ENCODE results near the gene APOC3.

Gene APOC3

GRCh38 chr11:116852261-116853031, 22.7 kb downstream of the APOC3 start:
- peak; percentile 28 for DNase-seq

DNA sequence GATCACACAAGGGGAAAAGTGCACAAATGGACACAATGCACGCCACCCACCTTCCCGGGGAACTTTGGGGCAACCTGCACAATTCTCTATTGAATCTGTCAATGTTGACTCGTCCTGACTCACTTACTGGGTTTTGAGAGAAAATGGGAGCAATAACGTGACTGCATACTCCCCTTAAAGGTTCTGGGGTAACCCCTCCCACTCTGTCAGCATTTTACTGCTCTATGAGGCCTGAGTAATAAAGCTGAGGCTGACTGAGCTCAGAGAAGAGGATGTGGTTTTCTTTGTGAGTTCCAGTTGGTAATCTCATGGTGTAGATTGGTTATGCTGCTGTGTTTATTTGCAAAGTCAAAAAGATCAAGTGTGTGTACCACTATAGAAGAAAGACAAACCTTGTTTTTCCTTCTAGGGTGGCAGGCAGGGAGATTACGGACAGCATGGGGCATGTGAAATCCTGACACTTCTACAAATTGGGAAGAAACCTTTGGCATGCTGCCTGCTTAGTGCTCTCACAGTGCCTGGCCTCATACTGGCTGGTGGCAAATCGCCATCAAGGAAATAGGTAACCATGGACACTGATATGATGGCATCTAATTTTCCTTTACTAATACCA, 23.9 kb downstream of the APOC3 start:
- DNase-seq = peak; percentile 88

GRCh38 chr11:116855413-116855812, 25.7 kb downstream of the APOC3 start:
- DNase-seq = no peak

DNA sequence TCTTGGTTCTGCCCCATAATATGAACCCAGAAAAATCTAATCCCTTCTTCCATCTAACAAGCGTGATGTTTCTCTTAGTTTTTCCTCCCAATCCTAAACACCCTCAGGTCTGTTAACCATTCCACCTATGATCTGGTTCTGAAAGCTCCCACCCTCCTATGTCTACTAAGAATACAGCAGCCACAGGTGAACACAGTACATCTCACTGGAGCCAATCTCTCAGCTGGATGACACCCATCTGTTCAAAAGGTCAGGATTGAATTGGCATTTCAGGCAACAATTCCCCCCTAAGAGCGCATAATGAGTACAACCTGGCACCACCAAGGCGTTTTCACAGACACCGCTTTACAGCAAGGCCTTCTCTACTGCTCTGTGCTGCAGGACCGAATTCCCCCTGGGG, 26.7 kb downstream of the APOC3 start:
- DNase-seq = no peak

- DNase-seq = no peak
Observed at GRCh38 chr11:116857316-116857715, 27.6 kb downstream of the APOC3 start.

DNA sequence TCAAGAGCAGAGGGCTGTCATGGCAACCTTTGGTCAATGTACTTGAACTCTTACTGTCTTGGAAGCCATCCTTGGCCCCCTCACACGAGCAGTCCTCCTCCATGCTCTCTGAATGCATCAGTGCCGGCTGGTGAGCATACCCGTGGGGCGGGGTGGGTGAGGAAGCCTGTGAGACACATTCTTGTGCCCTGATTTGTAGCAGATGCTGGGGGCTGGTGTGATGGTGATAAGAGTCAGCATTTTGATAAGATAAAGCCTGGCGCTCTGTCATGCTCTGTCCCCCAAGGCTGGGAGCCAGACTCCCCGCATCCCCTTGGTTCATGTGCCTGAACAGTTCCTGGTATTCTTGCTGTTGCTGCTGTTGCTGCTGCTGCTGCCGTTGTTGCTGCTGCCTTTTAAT, 28.2 kb downstream of the APOC3 start:
- DNase-seq = no peak

DNA sequence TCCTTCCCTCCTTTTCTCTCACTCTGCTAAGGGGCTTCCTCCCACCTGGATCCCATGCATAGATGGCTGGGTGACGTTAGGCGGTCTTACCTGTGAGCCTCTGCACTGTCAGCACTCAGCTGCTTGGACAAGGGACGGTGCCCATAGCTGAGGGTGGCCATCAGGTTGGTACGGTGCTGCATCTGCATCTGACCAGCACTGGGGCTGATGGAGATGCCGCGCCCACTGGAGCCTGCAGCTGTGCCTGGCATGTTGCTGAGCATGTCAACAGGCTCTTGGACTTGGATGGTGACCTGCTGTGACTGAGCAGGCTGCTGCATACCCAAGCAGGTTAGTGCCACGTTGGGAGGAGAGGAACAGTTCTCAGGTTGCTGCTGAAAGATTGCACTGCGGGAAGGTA, 29.5 kb downstream of the APOC3 start:
- no peak for DNase-seq

DNA sequence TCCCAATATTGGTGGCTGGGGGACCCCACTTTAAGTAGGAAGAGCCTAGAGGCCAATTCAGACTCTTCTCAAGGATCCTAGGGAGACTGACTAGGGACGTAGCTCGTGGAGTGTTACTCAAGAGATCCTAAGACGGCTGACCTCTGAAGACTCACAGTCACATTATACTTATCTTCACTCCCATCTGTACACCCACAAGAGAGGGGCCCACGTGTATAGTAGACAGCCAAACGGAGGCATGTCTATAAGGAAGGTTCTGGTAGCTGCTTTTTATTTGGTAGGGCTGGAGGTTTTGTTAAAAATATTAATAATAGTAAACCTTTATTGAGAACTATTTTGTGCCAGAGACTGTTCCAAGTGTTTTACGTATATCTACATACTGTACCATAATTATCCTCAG, 30.6 kb downstream of the APOC3 start:
- DNase-seq = peak; percentile 4

- DNase-seq = no peak
Observed at GRCh38 chr11:116861539-116861938, 31.8 kb downstream of the APOC3 start.

DNA sequence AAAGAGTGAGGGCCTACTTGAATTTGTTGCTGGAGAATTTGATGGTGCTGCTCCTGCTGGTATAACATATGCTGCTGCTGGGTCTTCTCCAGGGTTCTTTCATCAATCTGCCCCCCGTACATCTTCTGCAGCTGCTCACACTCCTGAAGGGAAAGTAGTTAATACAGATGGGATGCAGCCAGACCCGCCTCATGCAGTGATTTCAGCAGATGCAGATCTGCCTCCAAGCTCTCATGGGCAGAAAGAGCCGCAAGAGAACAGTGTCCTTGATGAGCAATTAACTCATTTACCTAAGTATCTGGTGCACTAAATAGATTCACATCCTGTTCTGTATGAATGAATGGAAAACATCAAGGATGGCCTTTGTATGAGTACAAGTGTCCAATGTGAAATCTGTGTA, 32.5 kb downstream of the APOC3 start:
- DNase-seq = no peak

DNA sequence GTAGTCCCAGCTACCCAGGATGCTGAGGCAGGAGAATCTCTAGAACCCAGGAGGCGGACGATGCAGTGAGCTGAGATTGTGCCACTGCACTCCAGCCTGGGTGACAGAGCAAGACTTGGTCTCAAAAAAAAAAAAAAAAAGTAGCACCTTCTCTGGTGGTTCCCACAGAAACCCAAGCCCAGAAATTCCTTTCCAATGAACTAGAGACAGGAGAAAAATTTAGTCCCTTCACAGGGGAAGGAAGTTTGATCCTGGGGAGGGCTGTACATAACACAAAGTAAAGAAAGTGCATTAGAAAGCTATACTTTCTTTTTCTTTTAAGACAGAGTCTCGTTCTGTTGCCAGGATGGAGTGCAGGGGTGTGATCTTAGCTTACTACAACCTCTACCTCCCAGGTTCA, 33.2 kb downstream of the APOC3 start:
- DNase-seq = no peak

DNA sequence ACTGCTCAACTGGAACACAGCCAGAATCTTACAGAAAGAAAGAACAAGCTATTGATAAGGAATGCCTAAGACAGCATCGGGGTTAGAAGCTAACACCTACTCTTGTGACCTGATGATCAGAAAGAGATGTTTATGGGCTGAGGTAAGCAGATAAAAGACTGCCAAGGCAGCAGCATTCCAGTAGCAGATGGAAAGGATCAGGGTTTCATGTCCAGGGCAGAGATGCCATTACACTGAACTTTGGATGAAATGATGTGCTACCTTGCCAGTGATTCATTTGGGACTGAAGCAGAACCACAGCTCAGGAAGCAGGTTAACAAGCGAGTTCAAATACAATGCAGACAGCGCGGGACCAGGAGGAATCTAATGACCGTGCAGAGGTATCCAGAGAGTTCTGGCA, 34.8 kb downstream of the APOC3 start:
- DNase-seq = no peak

- DNase-seq = no peak
Observed at GRCh38 chr11:116865696-116866095, 36.0 kb downstream of the APOC3 start.

- DNase-seq = no peak
Observed at GRCh38 chr11:116866804-116867455, 37.2 kb downstream of the APOC3 start.

- DNase-seq = no peak
Observed at GRCh38 chr11:116867619-116868018, 37.9 kb downstream of the APOC3 start.

GRCh38 chr11:116868066-116868465, 38.4 kb downstream of the APOC3 start:
- no peak for DNase-seq

DNA sequence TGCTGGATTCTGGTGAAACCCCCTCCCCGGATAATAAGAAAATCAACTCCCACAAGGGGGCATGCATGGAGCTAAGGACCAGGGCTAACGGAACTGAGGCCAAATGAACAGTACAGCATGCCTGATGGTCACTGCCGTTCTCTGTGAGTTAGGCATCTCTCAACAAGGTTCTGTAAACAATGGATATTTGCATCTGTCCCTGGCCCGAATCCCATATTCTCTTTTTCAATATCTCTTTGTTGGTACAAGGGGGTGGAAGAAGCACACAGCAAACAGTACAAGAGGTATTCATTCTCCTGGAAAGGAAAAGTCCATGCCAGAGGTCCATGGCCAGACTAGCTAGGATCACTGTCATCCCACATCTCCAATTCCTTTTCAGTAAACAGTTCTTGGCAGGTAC, 39.9 kb downstream of the APOC3 start:
- no peak for DNase-seq

DNA sequence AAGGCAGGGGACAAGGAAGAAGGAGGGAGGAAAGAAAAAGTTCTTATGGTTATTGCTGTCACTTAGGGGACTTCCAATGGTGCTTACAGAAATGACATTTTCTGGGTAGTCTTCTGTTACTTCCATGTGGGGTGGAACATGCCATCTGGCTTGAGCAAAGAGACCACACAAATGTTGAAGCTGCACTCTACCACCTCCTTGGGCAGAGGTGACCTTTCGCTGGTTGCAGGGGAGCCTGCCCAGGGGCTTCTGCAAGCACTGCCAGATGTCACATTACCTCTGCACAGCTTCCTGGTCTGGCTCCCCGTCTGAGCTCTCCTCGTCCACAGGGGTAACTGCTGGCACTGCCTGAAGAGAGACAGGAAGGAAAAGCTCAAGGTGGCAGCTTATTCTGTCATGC, 40.3 kb downstream of the APOC3 start:
- DNase-seq = no peak

- peak; percentile 47 for DNase-seq
Observed at GRCh38 chr11:116871248-116871647, 41.5 kb downstream of the APOC3 start.

DNA sequence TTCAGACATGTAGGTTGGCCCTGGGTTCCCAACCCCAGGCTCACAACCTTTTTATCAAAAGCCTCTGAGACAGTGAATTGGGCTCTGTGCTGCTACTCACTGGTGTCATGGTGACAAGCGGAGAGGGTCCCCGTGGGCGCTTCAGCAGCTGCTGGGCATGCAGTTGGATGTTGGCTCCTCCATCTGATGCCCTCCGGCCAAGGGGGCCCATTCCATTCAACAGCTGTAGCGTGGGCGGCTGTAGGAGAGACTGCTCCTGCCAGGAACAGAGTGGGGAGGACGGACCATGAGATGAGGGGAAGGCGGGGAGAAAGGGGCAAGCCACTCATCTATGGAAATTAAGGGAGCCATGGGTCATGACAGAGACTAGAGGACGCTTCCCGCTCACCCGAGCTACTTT, 43.7 kb downstream of the APOC3 start:
- no peak for DNase-seq

- DNase-seq = no peak
Observed at GRCh38 chr11:116874251-116874650, 44.5 kb downstream of the APOC3 start.

- no peak for DNase-seq
Observed at GRCh38 chr11:116875194-116875593, 45.5 kb downstream of the APOC3 start.

- DNase-seq = no peak
Observed at GRCh38 chr11:116876656-116877055, 46.9 kb downstream of the APOC3 start.

Measured in inflammatory macrophage treated with lipopolysaccharide for 4 hours (primary cell).